Lung (tissue), 12 donors: ENCODE measurements around the gene MTPN. TPM values are rescaled to one million over a fixed set of nuclear protein-coding genes. Genes with fewer than 3 reads are reported as not detected.

Experiments used
- ATAC-seq: fragments of 200-7000 bp; cut with Tn5 transposase; one replicate; pipeline ENCODE4 v1.9.1; 2020; ENCODE audit warnings: moderate number of reproducible peaks; ENCODE audit not compliant: insufficient read depth, low FRiP score
- DNase-seq, 3 donors: peaks; one replicate each; pipeline ENCODE4 v3.0.0-alpha.2; 2013 to 2017
- H3K27ac ChIP-seq, 2 donors: one replicate each; pipeline ENCODE4 v1.5.1; 2013; ENCODE audit warnings: mild to moderate bottlenecking in 2 of 2, moderate library complexity in 2 of 2, control low read depth in 1 of 2, inconsistent platforms in 1 of 2, low read depth in 1 of 2, low read length in 1 of 2
- H3K27me3 ChIP-seq, 3 donors: one replicate each; pipeline ENCODE4 v1.5.1; 2013; ENCODE audit warnings: low read length in 2 of 3; ENCODE audit not compliant: control insufficient read depth in 3 of 3, insufficient read depth in 3 of 3
- H3K36me3 ChIP-seq, 4 donors: one replicate each; pipeline ENCODE4 v1.5.1; 2013; ENCODE audit warnings: low read length in 4 of 4, mild to moderate bottlenecking in 1 of 4, moderate library complexity in 1 of 4; ENCODE audit not compliant: control insufficient read depth in 4 of 4, insufficient read depth in 4 of 4
- H3K4me1 ChIP-seq, 5 donors: one replicate each; pipeline ENCODE4 v1.5.1; 2013; ENCODE audit warnings: low read length in 5 of 5, mild to moderate bottlenecking in 2 of 5, moderate library complexity in 1 of 5; ENCODE audit not compliant: control insufficient read depth in 5 of 5, insufficient read depth in 5 of 5
- H3K4me3 ChIP-seq: one replicate; pipeline ENCODE4 v1.5.1; 2013; ENCODE audit warnings: mild to moderate bottlenecking, control low read depth, moderate library complexity
- H3K9ac ChIP-seq, 2 donors: one replicate each; pipeline ENCODE4 v1.5.1; 2013; ENCODE audit warnings: low read length in 2 of 2, control low read depth in 1 of 2; ENCODE audit not compliant: insufficient read depth in 1 of 2
- H3K9me3 ChIP-seq, 4 donors: one replicate each; pipeline ENCODE4 v1.5.1; 2013; ENCODE audit warnings: low read length in 3 of 4, mild to moderate bottlenecking in 1 of 4, moderate library complexity in 1 of 4; ENCODE audit not compliant: control insufficient read depth in 4 of 4, insufficient read depth in 3 of 4
- WGBS, 2 donors: extraction: QIAGEN DNeasy Blood & Tissue Kit; methylation state at CpG; one replicate each; pipeline ENCODE4 v1.1.7; 2013; 5-methylcytosine and 5-hydroxymethylcytosine counted together
- polyA plus RNA-seq, 2 donors: library from polyadenylated mRNA; stranded (reverse); fragments of 200-250 nt; gene quantifications; one replicate each; pipeline ENCODE4 v1.2.1, GENCODE V29; 2013
- total RNA-seq, 2 donors: library from RNA; depleted of rRNA in 1 of 2; stranded (reverse); fragments of >200 nt in 1 of 2; gene quantifications; one replicate each; pipeline ENCODE4 v1.2.1, GENCODE V29; 2014 to 2021
- TF ChIP-seq, protein P1 (sequence below): IDR thresholded peaks from 2 replicates; pipeline ENCODE4 v1.5.1; 2012; ENCODE audit warnings: mild to moderate bottlenecking; ENCODE audit errors: control extremely low read depth, extremely low read depth
- donor health status: control.
- donor health status: control.
- donor health status: Bipolar disorder and iron deficiency.
- donor health status: healthy.
- donor health status: DM: yes; HTN: yes; CAD: no.

Gene MTPN
- total and polyA plus RNA-seq, 4 donors, result 32.9 to 116 (median 105) TPM

DNA sequence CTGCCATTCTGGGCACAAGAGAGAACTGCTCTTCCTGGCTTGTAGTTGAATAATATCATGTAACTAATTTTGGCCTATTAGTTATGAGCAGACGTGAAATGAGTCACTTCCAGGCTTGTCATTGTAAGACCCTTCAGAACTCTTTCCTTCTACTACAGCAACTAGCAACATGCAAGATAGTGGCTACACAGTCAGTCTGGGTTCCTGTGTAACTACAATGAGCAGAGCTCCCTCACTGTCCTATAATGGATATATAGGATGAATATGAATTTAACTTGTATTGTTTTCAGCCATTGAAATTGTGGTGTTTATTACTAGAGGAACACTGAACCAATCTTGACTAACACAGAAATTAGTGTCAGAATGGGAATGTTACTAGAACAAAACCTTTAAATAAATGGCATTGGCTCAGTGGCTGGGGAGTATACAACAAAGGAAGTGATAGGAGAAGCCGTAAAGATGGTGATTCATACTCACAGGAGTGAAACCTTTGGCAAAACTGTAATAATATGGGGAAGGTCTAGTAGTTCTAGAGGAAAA, 2.9 kb upstream of the MTPN start:
- Histone ChIP-seq H3K9me3 (no peaks in the 10 kb centered on the region), H3K27ac (peak overlapping the region; percentile 67 to 91), H3K4me3 (no peak overlapping the region), H3K27me3 (no peaks in the 10 kb centered on the region), H3K36me3 (no peaks in the 10 kb centered on the region), H3K9ac (no peak overlapping the region), H3K4me1 (peaks cover 0 to 15% (median 11%) of the 10 kb centered on the region in 5 donors)
- TF ChIP-seq, protein P1, sequence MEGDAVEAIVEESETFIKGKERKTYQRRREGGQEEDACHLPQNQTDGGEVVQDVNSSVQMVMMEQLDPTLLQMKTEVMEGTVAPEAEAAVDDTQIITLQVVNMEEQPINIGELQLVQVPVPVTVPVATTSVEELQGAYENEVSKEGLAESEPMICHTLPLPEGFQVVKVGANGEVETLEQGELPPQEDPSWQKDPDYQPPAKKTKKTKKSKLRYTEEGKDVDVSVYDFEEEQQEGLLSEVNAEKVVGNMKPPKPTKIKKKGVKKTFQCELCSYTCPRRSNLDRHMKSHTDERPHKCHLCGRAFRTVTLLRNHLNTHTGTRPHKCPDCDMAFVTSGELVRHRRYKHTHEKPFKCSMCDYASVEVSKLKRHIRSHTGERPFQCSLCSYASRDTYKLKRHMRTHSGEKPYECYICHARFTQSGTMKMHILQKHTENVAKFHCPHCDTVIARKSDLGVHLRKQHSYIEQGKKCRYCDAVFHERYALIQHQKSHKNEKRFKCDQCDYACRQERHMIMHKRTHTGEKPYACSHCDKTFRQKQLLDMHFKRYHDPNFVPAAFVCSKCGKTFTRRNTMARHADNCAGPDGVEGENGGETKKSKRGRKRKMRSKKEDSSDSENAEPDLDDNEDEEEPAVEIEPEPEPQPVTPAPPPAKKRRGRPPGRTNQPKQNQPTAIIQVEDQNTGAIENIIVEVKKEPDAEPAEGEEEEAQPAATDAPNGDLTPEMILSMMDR, result no peak
- ATAC-seq, result no peak
- 47 to 51% methylated on average over 2 of the region's 2 CpGs for WGBS, 2 donors
- DNase-seq, result no peak

DNA sequence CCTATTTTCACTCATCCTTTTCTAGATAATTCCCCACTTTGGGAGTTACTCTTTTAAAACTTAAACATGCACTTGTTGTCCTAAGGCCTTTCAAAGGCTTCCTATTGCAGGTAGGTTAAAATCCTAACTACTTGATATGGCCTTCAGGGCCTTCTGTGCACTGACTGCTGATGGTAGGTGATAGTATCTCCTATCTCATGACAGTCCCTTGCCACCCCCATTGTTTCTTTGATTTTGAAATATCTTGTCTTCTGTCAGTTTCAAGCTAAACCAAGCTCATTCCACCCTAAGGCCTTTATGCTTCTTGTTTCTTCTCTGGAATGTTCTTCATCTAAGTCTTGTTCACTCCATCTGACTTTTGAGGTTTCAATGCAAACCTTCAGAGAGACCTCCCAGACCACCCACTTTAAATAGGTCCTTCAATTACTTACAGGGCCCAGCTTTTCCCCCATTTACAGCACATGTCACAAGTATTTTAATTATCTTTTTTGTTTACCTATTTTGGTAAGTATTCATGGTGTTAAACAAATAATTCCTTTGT, 2.4 kb upstream of the MTPN start:
- Histone ChIP-seq H3K9ac (no peak overlapping the region), H3K27me3 (no peaks in the 10 kb centered on the region), H3K9me3 (no peaks in the 10 kb centered on the region), H3K36me3 (no peaks in the 10 kb centered on the region), H3K27ac (peak overlapping the region; percentile 43 to 91), H3K4me1 (peaks cover 0 to 15% (median 11%) of the 10 kb centered on the region in 5 donors), H3K4me3 (no peak overlapping the region)
- TF ChIP-seq, protein P1, result no peak
- DNase-seq (no peak), ATAC-seq (no peak)

DNA sequence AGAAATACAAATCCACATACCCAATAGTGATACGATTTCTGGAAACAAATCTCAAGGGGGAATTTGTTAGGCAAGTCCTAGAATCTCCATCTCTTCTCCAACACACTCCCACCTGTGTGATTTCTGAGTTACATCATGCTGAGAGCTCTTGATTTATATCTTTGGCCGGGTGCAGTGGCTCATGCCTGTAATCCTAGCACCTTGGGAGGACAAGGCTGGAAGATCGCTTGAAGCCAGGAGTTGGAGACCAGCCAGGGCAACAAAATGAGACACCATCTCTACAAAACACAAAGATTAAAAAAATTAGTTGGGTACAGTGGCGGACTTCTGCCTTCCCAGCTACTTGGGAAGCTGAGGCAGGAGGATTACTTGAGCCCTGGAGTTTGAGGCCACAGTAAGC, 1.5 kb upstream of the MTPN start:
- Histone ChIP-seq H3K4me1 (peaks cover 2 to 15% (median 11%) of the 10 kb centered on the region in 5 donors), H3K27ac (no peak overlapping the region), H3K9me3 (no peaks in the 10 kb centered on the region), H3K9ac (no peak overlapping the region), H3K4me3 (no peak overlapping the region), H3K36me3 (no peaks in the 10 kb centered on the region), H3K27me3 (no peaks in the 10 kb centered on the region)
- TF ChIP-seq, protein P1, result no peak
- ATAC-seq (no peak), DNase-seq (no peak)
- WGBS, 2 donors, result 94% methylated on average over 4 of the region's 4 CpGs

DNA sequence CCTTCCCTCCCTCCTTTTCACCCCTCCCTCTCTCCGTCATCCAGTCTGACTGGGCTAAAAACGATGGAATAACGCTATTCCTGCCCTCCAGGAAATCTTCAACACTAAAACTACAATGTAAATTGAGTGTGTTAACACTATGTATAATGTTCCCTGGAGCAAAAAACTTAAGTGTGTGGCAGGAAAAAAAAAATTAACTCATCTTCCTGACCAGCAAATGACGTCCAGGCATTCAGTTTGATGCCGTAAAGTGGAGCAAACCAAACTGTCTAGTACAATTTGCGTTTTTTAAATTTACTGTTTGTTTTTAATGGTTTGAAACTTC, 545 bp upstream of the MTPN start:
- Histone ChIP-seq H3K27ac (peak overlapping the region in 1 of 2 donors; percentile 67), H3K9ac (no peak overlapping the region)

More for the DNA sequence above, 545 bp upstream of the MTPN start:
- peaks cover 2 to 19% (median 11%) of the 10 kb centered on the region in 5 donors for H3K4me1 ChIP-seq
- H3K27me3 ChIP-seq, result no peaks in the 10 kb centered on the region
- no peak overlapping the region for H3K4me3 ChIP-seq
- no peaks in the 10 kb centered on the region for H3K9me3 ChIP-seq
- DNase-seq, result no peak
- no peak for ATAC-seq
- 63 to 66% methylated on average over 6 of the region's 6 CpGs for WGBS, 2 donors
- H3K36me3 ChIP-seq, result peaks cover 0 to 2% (median 0%) of the 10 kb centered on the region in 4 donors
- TF ChIP-seq, protein P1, result no peak
